GM18511 (cell line): ENCODE measurements around the gene UNC93B1.
"Not testable (repeated sequence)": the region's sequence is repeated elsewhere in the genome, so short reads cannot be mapped to it uniquely, and the experiment has no call there.

ENCODE experiments used
- ATAC-seq: cut with Tn5 transposase; IDR thresholded peaks from one replicate; pipeline ENCODE4 v1.9.1; 2021; ENCODE audit warnings: mild to moderate bottlenecking, moderate library complexity; ENCODE audit not compliant: unreplicated experiment

UNC93B1 gene

DNA sequence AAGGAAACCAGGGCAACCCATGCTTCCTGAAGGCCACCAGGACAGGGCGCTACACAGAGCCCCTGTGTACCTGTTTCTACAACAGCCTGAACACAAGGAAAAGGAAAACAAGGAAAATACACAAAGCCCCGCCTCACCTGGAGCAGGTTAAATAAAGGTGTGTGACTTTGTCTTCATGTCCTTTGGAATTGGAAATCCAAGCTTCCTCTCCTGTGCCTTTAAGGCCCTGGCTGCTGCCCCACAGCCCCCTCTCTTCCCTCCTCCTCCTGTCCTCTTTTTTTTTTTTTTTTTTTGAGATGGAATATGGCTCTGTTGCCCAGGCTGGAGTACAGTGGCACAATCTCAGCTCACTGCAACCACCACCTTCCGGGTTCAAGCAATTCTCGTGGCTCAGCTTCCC, 57.5 kb downstream of the UNC93B1 start:
- ATAC-seq = not testable (repeated sequence)

DNA sequence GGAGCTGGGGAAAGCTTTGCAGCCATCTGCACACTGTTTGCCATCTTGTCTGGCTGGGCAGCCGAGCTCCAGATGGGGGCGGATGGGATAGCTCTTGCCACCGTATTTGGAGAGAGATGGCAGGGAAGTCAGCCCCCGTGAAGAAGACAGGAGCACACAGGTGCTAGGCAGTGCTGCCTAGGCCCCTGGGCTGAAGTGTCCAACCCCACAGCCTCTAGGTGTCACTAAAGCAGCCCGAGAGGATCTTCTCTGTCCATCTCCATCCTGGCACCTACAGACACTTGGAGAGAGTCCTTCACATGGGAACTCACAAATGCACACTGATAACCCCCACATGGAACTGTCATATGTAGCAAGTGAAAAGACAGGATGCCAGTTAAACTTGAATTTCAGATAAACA, 60.5 kb downstream of the UNC93B1 start:
- not testable (repeated sequence) for ATAC-seq
